ENCODE data around the gene RIMKLA.

GRCh38 chr1:42466030-42466429 is 85.4 kb downstream of the RIMKLA start:
- TF ChIP-seq RAD21 (IDR thresholded peaks at IDR 0.05; ENCODE audit: low read depth) (no peak), REST (IDR thresholded peaks at IDR 0.05; ENCODE audit: low read depth) (no peak), MAX (IDR thresholded peaks at IDR 0.05) (no peak), EGR1 (IDR thresholded peaks at IDR 0.05) (no peak), EP300 (IDR thresholded peaks at IDR 0.05; ENCODE audit: borderline replicate concordance) (no peak), YY1 (IDR thresholded peaks at IDR 0.05; ENCODE audit: low read depth) (no peak), FOXM1 (IDR thresholded peaks at IDR 0.05; ENCODE audit: borderline replicate concordance, low read depth) (no peak), TCF12 (IDR thresholded peaks at IDR 0.05; ENCODE audit: low read depth) (no peak), NFIC (IDR thresholded peaks at IDR 0.05) (no peak)

Measured in Ishikawa (cell line).